Neuron (in vitro differentiated cells): ENCODE results near the gene SFXN2.
"Not testable (repeated sequence)": the region's sequence is repeated elsewhere in the genome, so short reads cannot be mapped to it uniquely, and the experiment has no call there.

Experiments
- H2AFZ ChIP-seq: one replicate; pipeline ENCODE4 v1.6.1; 2013; ENCODE audit warnings: low read depth, mild to moderate bottlenecking, inconsistent platforms, low read length, moderate library complexity
- H3K27me3 ChIP-seq: one replicate; pipeline ENCODE4 v1.6.1; 2013; ENCODE audit warnings: low read length; ENCODE audit not compliant: insufficient read depth
- H3K36me3 ChIP-seq: one replicate; pipeline ENCODE4 v1.6.1; 2013; ENCODE audit warnings: low read length; ENCODE audit not compliant: insufficient read depth
- H3K4me1 ChIP-seq: one replicate; pipeline ENCODE4 v1.6.1; 2013; ENCODE audit warnings: low read length; ENCODE audit not compliant: insufficient read depth
- H3K4me3 ChIP-seq: 2 replicates; pipeline ENCODE4 v1.5.1; 2013; ENCODE audit warnings: mild to moderate bottlenecking, low read length, moderate library complexity
- H3K9me3 ChIP-seq: one replicate; pipeline ENCODE4 v1.6.1; 2013; ENCODE audit warnings: low read length

SFXN2 gene

GRCh38 chr10:102758240-102758932 lies 44.0 kb downstream of the SFXN2 start:
- peaks cover 2% of the 10 kb centered on the region for H3K4me1 ChIP-seq

DNA sequence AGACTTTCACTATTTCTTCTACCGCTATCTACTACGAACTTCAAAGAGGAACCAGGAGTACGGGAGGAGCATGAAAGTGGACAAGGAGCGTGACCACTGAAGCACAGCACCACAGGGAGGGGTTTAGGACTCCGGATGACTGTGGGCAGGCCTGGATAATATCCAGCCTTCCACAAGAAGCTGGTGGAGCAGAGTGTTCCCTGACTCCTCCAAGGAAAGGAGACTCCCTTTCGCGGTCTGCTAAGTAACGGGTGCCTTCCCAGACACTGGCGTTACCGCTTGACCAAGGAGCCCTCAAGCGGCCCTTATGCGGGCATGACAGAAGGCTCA lies 44.5 kb downstream of the SFXN2 start:
- H3K4me1 ChIP-seq, H2AFZ ChIP-seq, H3K27me3 ChIP-seq, H3K4me3 ChIP-seq, H3K36me3 ChIP-seq, H3K9me3 ChIP-seq: not testable (repeated sequence)

More at GRCh38 chr10:102758240-102758932, 44.0 kb downstream of the SFXN2 start:
- Histone ChIP-seq H2AFZ (no peak overlapping the region), H3K27me3 (no peaks in the 10 kb centered on the region), H3K4me3 (no peak overlapping the region), H3K36me3 (no peaks in the 10 kb centered on the region), H3K9me3 (no peaks in the 10 kb centered on the region)

DNA sequence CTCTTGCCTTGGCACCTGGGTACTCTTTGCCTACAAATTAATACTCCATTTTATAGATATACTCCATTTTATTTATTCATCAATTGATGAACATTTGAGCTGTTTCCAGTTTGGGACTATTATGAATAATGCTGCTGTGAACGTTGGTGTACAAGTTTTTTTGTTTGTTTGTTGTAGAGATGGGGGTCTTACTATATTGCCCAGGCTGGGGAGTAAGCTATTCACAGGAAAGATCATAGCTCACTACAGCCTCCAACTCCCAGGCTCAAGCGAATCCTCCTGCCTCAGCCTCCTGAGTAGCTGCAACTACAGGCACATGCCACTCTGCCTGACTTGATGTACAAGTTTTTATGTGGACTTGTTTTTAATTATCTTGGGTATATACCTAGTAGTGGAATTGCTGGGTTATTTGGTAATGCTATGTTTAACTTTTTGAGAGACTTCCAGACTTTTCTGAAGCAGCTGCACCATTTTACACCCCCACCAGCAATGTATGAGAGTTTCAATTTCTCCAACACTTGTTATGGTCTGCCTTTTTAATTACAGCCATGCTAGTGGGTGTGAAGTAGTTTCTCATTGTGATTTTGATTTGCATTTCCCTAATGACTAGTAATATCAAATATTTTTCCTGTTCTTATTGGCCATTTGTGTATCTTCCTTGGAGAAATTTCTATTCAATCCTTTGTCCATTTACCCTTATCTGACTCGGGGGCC lies 45.2 kb downstream of the SFXN2 start:
- Histone ChIP-seq H3K9me3 (no peaks in the 10 kb centered on the region), H3K4me3 (no peak overlapping the region), H3K27me3 (no peaks in the 10 kb centered on the region), H3K36me3 (no peaks in the 10 kb centered on the region), H3K4me1 (no peaks in the 10 kb centered on the region), H2AFZ (no peak overlapping the region)

DNA sequence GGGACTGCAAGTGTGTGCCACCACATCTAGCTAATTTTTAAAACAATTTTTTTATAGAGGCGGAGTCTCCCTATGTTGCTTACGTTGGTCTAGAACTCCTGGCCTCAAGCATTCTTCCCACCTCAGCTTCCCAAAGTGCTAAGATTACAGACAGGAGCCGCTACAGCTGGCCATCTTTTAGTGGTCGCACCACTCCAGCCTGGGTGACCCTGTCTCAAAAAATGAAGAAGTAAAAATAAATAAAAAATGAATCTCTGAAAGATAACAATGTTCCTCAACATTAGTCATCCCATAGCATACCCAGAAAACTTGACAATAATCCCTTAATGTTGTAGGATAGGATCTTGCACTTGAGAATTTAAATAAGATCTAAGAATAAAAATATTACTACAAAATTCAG lies 47.5 kb downstream of the SFXN2 start:
- no peaks in the 10 kb centered on the region for H3K4me1 ChIP-seq
- no peak overlapping the region for H2AFZ ChIP-seq
- no peaks in the 10 kb centered on the region for H3K27me3 ChIP-seq
- peaks cover 2% of the 10 kb centered on the region for H3K9me3 ChIP-seq
- H3K4me3 ChIP-seq = no peak overlapping the region
- H3K36me3 ChIP-seq = peaks cover 2% of the 10 kb centered on the region

DNA sequence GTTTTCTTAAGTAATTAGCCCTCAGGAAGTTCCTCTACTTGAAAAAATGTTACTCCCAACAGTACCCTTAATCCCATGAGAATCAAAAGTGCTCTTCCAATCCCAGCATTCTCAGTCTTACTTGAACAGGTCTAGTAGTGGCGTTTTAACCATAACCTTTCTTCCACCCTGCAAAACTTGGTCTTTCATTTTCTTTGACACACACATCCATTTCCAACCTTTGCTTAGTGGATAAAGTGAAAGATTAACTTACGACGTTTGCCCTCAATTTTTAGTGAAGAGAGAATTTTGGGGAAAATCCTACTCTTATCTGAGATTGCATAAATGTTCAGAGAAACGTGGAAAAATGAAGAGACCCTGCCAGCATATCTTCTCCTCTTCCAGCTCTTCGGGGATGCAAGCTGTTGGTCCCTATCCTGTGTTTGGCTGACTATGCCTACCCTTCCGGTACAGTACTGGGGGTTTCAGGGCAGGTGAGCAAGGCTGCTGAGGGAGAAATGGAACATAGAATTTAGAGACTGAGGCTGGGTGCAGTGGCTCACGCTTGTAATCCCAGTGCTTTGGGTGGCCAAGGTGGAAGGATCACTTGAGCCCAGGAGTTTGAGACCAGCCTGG lies 48.1 kb downstream of the SFXN2 start:
- Histone ChIP-seq H2AFZ (no peak overlapping the region), H3K27me3 (no peaks in the 10 kb centered on the region), H3K4me1 (no peaks in the 10 kb centered on the region), H3K36me3 (peaks cover 2% of the 10 kb centered on the region), H3K4me3 (no peak overlapping the region), H3K9me3 (peaks cover 2% of the 10 kb centered on the region)

DNA sequence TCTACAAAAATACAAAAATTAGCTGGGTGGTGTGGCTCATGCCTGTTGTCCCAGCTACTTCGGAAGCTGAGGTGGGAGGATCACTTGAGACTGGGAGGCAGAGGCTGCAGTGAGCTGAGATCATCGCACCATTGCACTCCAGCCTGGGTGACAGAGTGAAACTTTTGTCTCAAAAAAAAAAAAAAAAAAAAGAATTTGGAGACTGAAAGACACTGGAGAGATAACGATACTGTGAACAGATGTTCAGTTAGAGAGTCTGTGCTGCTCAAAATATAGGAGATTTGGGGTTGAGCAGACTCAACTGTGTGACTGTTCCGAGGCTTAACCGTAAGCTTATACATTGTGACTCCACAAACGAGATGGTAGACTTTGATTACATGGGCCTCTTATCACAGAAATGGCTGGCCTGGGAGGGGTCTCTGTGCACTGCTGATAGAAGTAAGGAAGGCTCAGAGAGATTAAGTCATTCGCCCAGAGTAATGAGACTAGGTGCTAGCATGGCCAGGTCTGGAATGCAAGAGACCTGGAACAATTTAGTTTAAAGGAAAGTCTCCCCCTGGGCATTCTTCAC lies 48.7 kb downstream of the SFXN2 start:
- Histone ChIP-seq H3K4me1 (no peaks in the 10 kb centered on the region), H3K4me3 (no peak overlapping the region), H3K27me3 (no peaks in the 10 kb centered on the region), H2AFZ (no peak overlapping the region), H3K36me3 (peaks cover 2% of the 10 kb centered on the region), H3K9me3 (peaks cover 2% of the 10 kb centered on the region)

DNA sequence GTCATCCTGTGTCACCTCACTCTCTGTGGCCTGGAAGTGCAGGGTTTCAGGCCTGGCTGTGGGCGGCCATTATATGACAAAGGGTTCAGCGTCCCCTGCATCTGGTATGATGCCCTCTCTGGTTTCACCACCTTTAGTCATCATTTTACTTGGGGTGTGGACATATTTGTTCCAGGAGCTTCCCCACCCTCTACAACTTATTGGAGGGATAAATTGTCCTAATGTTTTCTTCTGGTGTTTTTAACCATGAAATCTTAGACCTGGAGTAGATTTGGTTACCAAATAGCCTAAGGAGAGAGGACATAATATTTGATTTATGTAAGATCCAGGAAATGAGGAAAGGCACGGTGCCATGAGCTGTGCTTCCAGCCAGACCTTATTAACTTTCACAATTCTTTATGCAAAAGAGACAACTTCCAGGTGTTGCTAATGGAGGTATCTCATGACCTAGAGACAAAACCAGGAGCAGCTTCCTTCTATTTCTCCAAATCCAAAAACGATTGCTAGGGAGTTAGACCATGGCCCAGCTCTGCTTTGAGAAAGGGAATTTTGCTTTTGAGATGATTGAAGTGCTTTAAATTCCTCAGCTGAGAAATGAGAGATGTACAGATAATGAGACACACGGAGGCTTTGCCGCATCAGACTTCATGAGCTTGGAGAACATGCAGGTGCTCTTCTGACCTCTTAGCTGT lies 50.2 kb downstream of the SFXN2 start:
- no peak overlapping the region for H2AFZ ChIP-seq
- H3K36me3 ChIP-seq = peaks cover 2% of the 10 kb centered on the region
- H3K4me3 ChIP-seq = no peak overlapping the region
- H3K9me3 ChIP-seq = peaks cover 2% of the 10 kb centered on the region
- no peaks in the 10 kb centered on the region for H3K27me3 ChIP-seq
- no peaks in the 10 kb centered on the region for H3K4me1 ChIP-seq

- peaks cover 2% of the 10 kb centered on the region for H3K36me3 ChIP-seq
- peaks cover 2% of the 10 kb centered on the region for H3K9me3 ChIP-seq
- no peak overlapping the region for H2AFZ ChIP-seq
- H3K4me3 ChIP-seq = no peak overlapping the region
- H3K27me3 ChIP-seq = no peaks in the 10 kb centered on the region
- no peaks in the 10 kb centered on the region for H3K4me1 ChIP-seq
Measured at GRCh38 chr10:102765336-102765735, 50.9 kb downstream of the SFXN2 start.

GRCh38 chr10:102767428-102768160 lies 53.2 kb downstream of the SFXN2 start:
- Histone ChIP-seq H3K4me3 (no peak overlapping the region), H2AFZ (no peak overlapping the region), H3K9me3 (peaks cover 2% of the 10 kb centered on the region), H3K27me3 (no peaks in the 10 kb centered on the region), H3K36me3 (peaks cover 2% of the 10 kb centered on the region), H3K4me1 (no peaks in the 10 kb centered on the region)

- peaks cover 2% of the 10 kb centered on the region for H3K36me3 ChIP-seq
- H3K27me3 ChIP-seq = no peaks in the 10 kb centered on the region
- peaks cover 2% of the 10 kb centered on the region for H3K9me3 ChIP-seq
- no peak overlapping the region for H2AFZ ChIP-seq
- H3K4me1 ChIP-seq = no peaks in the 10 kb centered on the region
- H3K4me3 ChIP-seq = no peak overlapping the region
Measured at GRCh38 chr10:102769375-102770107, 55.1 kb downstream of the SFXN2 start.

- Histone ChIP-seq H3K36me3 (peaks cover 2% of the 10 kb centered on the region), H2AFZ (no peak overlapping the region), H3K27me3 (no peaks in the 10 kb centered on the region), H3K4me1 (peaks cover 2% of the 10 kb centered on the region), H3K4me3 (no peak overlapping the region), H3K9me3 (peaks cover 2% of the 10 kb centered on the region)
Measured at GRCh38 chr10:102770108-102770482, 55.7 kb downstream of the SFXN2 start.

DNA sequence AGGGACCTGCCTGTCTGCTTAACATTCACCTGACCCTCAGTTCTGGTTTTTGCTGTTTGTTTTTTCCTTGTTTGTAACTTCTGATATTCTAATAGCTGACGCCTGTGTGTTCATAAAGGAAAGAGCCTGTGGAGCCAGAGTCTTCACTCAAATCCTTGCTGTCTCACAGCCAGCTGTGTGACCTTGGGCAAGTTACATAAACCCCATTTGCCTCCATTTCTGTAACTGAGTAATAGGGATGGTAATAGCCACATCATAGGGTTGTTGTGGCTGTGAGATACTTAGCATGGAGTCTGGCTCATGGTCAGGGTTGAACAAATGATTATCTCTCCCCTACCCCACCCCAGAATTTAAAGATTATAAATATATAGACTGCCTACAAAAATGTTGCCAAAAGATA lies 56.4 kb downstream of the SFXN2 start:
- Histone ChIP-seq H3K9me3 (no peaks in the 10 kb centered on the region), H3K36me3 (no peaks in the 10 kb centered on the region), H2AFZ (no peak overlapping the region), H3K4me3 (no peak overlapping the region), H3K4me1 (peaks cover 8% of the 10 kb centered on the region), H3K27me3 (no peaks in the 10 kb centered on the region)
